DOHH2 (cell line): ENCODE measurements around the gene VTI1A.

ENCODE experiments used
- CTCF ChIP-seq: fragments of 200-600 bp; sonication (generic); IDR thresholded peaks from one replicate; pipeline ENCODE4 v1.5.1; 2014; ENCODE audit warnings: antibody characterized with exemption, mild to moderate bottlenecking, low read depth, low read length; ENCODE audit not compliant: poor library complexity, severe bottlenecking
- EZH2phosphoT487 ChIP-seq: fragments of 200-600 bp; sonication (generic); IDR thresholded peaks from 2 replicates; pipeline ENCODE4 v1.6.1; 2017; ENCODE audit warnings: borderline replicate concordance, mild to moderate bottlenecking, antibody characterized with exemption, low read length, moderate library complexity, mixed read lengths

DNA sequence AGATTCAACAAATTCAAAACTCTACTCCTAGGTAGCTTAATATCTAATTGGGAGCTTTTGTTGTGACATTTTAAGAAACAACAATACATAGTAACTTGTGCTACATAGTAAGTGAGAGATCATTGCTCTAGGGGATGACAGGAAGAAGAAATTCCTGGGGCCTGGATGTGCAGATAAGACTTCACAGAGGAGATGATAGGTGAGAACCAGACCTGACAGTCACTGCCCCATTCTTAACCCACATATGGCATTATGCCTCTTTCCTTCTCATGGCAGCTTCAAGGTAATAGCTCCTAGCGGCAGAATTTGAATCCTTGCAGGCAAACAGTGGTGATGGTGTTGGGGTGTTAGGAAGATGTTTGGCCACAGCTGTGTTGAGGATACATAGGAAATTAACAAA, 233.6 kb downstream of the VTI1A start:
- no peak for TF ChIP-seq CTCF
- TF ChIP-seq EZH2phosphoT487, result no peak
